ENCODE data around the gene PBX2. TPM values are rescaled to one million over a fixed set of nuclear protein-coding genes. Genes with fewer than 3 reads are reported as not detected.

The PBX2 gene
- total RNA-seq, 3 donors from 2014 or later, result 32.3 to 61.6 (median 48.5) TPM

Other genes starting within 250 kb of the PBX2 start
- gene CFB, start 244.1 kb downstream of the PBX2 start, total RNA-seq, result 100 to 1,000 TPM in 2 of 3 donors, 10 to 100 TPM in 1; 36.3 to 177 (median 130) TPM
- gene NELFE, start 231.2 kb downstream of the PBX2 start, total RNA-seq, result 10 to 100 TPM; 77.3 to 92.7 (median 90.1) TPM
- 10 to 100 TPM; 30.7 to 46.5 (median 43.9) TPM for gene SKIC2, start 231.0 kb downstream of the PBX2 start, total RNA-seq
- gene DXO, start 218.1 kb downstream of the PBX2 start, total RNA-seq, result 10 to 100 TPM; 12.0 to 28.4 (median 22.0) TPM
- gene C4A, start 208.1 kb downstream of the PBX2 start, total RNA-seq, result 100 to 1,000 TPM in 2 of 3 donors, 1 to 10 TPM in 1; 7.2 to 275 (median 230) TPM
- 100 to 1,000 TPM in 2 of 3 donors, 1 to 10 TPM in 1; 5.6 to 323 (median 298) TPM for gene C4B, start 175.4 kb downstream of the PBX2 start, total RNA-seq
- 10 to 100 TPM in 1 of 3 donors, 1 to 10 TPM in 1, not detected in 1; 1.6 to 14.1 TPM for gene CYP21A2, start 151.8 kb downstream of the PBX2 start, total RNA-seq
- gene TNXB, start 80.9 kb downstream of the PBX2 start, total RNA-seq, result 100 to 1,000 TPM in 1 of 3 donors, 10 to 100 TPM in 2; 32.9 to 109 (median 89.8) TPM
- 10 to 100 TPM; 37.0 to 44.8 (median 43.6) TPM for gene ATF6B, start 62.0 kb downstream of the PBX2 start, total RNA-seq
- gene FKBPL, start 59.9 kb downstream of the PBX2 start, total RNA-seq, result 1 to 10 TPM; 2.6 to 4.1 (median 2.7) TPM
- gene PRRT1, start 38.3 kb downstream of the PBX2 start, total RNA-seq, result 1 to 10 TPM in 2 of 3 donors, under 1 TPM in 1; 0.48 to 2.8 (median 1.3) TPM
- gene PPT2, start 36.1 kb downstream of the PBX2 start, total RNA-seq, result 10 to 100 TPM; 18.4 to 59.6 (median 28.5) TPM
- 10 to 100 TPM; 10.2 to 19.6 (median 11.8) TPM for gene EGFL8, start 25.6 kb downstream of the PBX2 start, total RNA-seq
- gene AGPAT1, start 14.1 kb downstream of the PBX2 start, total RNA-seq, result 10 to 100 TPM; 25.8 to 33.8 (median 30.6) TPM
- 10 to 100 TPM; 56.3 to 78.0 (median 70.5) TPM for gene RNF5, start 11.8 kb downstream of the PBX2 start, total RNA-seq
- 1 to 10 TPM; 1.3 to 2.6 (median 1.8) TPM for gene AGER, start 5.9 kb downstream of the PBX2 start, total RNA-seq
- 10 to 100 TPM in 2 of 3 donors, 1 to 10 TPM in 1; 8.2 to 18.2 (median 11.3) TPM for gene GPSM3, start 2.4 kb upstream of the PBX2 start, total RNA-seq
- gene NOTCH4, start 33.9 kb upstream of the PBX2 start, total RNA-seq, result 10 to 100 TPM; 20.8 to 47.9 (median 23.8) TPM
- not detected for gene TSBP1, start 181.7 kb upstream of the PBX2 start, total RNA-seq
- gene BTNL2, start 217.0 kb upstream of the PBX2 start, total RNA-seq, result not detected
- 100 to 1,000 TPM; 237 to 259 (median 238) TPM for gene HLA-DRA, start 249.7 kb upstream of the PBX2 start, total RNA-seq

All from breast epithelium (tissue), 3 donors.